Measurements from ENCODE around the gene LRRFIP1. TPM values are rescaled to one million over a fixed set of nuclear protein-coding genes. Genes with fewer than 3 reads are reported as not detected.

Gene LRRFIP1
- total and polyA plus RNA-seq, 2 donors (not counting 3 experiments of a cell fraction or from before 2014, with no cell fraction given), result 39.2 to 179 TPM

- Histone ChIP-seq H3K27me3 (ENCODE audit: control insufficient read depth in 2 of 2, insufficient read depth in 2 of 2, low read length in 2 of 2) (no peaks in the 10 kb centered on the region), H3K27ac (ENCODE audit: insufficient read depth, low read depth, low read length) (no peak overlapping the region), H3K79me2 (ENCODE audit: control insufficient read depth, insufficient read depth, low read length) (no peaks in the 10 kb centered on the region), H3K4me1 (ENCODE audit: control insufficient read depth, extremely low read depth, insufficient read depth, low read length) (no peaks in the 10 kb centered on the region), H3K9me1 (replicated peaks; ENCODE audit: control insufficient read depth, extremely low read depth, insufficient read depth, low read length) (no peaks in the 10 kb centered on the region), H4K20me1 (replicated peaks; ENCODE audit: control insufficient read depth, extremely low read depth, insufficient read depth, low read length) (no peaks in the 10 kb centered on the region), H3K4me2 (ENCODE audit: insufficient read depth, low read length) (no peak overlapping the region), H3K9ac (replicated peaks; ENCODE audit: extremely low read depth, insufficient read depth, low read length) (no peak overlapping the region), H3K9me3 (replicated peaks; ENCODE audit: control insufficient read depth, insufficient read depth, low read length) (no peaks in the 10 kb centered on the region), H3K4me3 (replicated peaks in 1 of 3; ENCODE audit: insufficient read depth in 1 of 3, low read depth in 1 of 3, low read length in 3 of 3) (no peak overlapping the region), H3K36me3 (ENCODE audit: control insufficient read depth in 2 of 2, extremely low read depth in 1 of 2, insufficient read depth in 2 of 2, low read length in 2 of 2) (peaks cover 0 to 4% of the 10 kb centered on the region in 2 experiments), H2AFZ (ENCODE audit: low read depth, low read length) (no peak overlapping the region)
- dilution Hi-C loops (cut with MboI; ENCODE audit: extremely low pct_ligation_motif_present, low sequenced_read_pairs), result no loop called here
- DNase-seq (ENCODE audit: low read depth, low spot score), result no peak
- ChIA-PET POLR2A (no interaction called here), CTCF (interaction anchor here (1.2 kb wide), 1 partner anchor 16 kb away, joined by 3 read pairs; no protein-coding TSS in a partner anchor)
- FAIRE-seq, result no peak
- intact Hi-C loops (cut with micrococcal nuclease), result no loop called here
- TF ChIP-seq CTCF (IDR thresholded peaks at IDR 0.05; ENCODE audit: extremely low read depth in 1 of 2, insufficient read depth in 1 of 2, low read depth in 1 of 2, low read length in 2 of 2), result no peak
- TF ChIP-seq POLR2A (IDR thresholded peaks at IDR 0.05; ENCODE audit: low read depth, low read length), result no peak
- BruUV-seq (replicated peaks), result no TSS peak
Measured at GRCh38 chr2:237642038-237642734, 14.8 kb downstream of the LRRFIP1 start.

- ChIA-PET POLR2A (no interaction called here), CTCF (interaction anchor here (1.2 kb wide), 1 partner anchor 15 kb away, joined by 3 read pairs; no protein-coding TSS in a partner anchor)
- DNase-seq (ENCODE audit: low read depth, low spot score) (no peak), FAIRE-seq (no peak)
- intact Hi-C loops (cut with micrococcal nuclease), result no loop called here
- Histone ChIP-seq H3K9me1 (replicated peaks; ENCODE audit: control insufficient read depth, extremely low read depth, insufficient read depth, low read length) (no peaks in the 10 kb centered on the region), H3K79me2 (ENCODE audit: control insufficient read depth, insufficient read depth, low read length) (no peaks in the 10 kb centered on the region), H3K4me3 (replicated peaks in 1 of 3; ENCODE audit: insufficient read depth in 1 of 3, low read depth in 1 of 3, low read length in 3 of 3) (no peak overlapping the region), H4K20me1 (replicated peaks; ENCODE audit: control insufficient read depth, extremely low read depth, insufficient read depth, low read length) (no peaks in the 10 kb centered on the region), H3K27me3 (ENCODE audit: control insufficient read depth in 2 of 2, insufficient read depth in 2 of 2, low read length in 2 of 2) (no peaks in the 10 kb centered on the region), H3K4me1 (ENCODE audit: control insufficient read depth, extremely low read depth, insufficient read depth, low read length) (no peaks in the 10 kb centered on the region), H3K36me3 (ENCODE audit: control insufficient read depth in 2 of 2, extremely low read depth in 1 of 2, insufficient read depth in 2 of 2, low read length in 2 of 2) (peaks cover 0 to 4% of the 10 kb centered on the region in 2 experiments), H3K9ac (replicated peaks; ENCODE audit: extremely low read depth, insufficient read depth, low read length) (no peak overlapping the region), H3K27ac (ENCODE audit: insufficient read depth, low read depth, low read length) (no peak overlapping the region), H3K9me3 (replicated peaks; ENCODE audit: control insufficient read depth, insufficient read depth, low read length) (no peaks in the 10 kb centered on the region), H2AFZ (ENCODE audit: low read depth, low read length) (no peak overlapping the region), H3K4me2 (ENCODE audit: insufficient read depth, low read length) (no peak overlapping the region)
- TF ChIP-seq MYC (IDR thresholded peaks at IDR 0.05; ENCODE audit: low read depth, low read length) (no peak), GATA2 (IDR thresholded peaks at IDR 0.05; ENCODE audit: insufficient read depth, insufficient read length, low read depth, low read length) (no peak), FOS (IDR thresholded peaks at IDR 0.05; ENCODE audit: borderline replicate concordance, insufficient read depth, low read length) (no peak), MAX (IDR thresholded peaks at IDR 0.05; ENCODE audit: insufficient read depth, insufficient read length) (no peak), JUN (IDR thresholded peaks at IDR 0.05; ENCODE audit: borderline replicate concordance, insufficient read depth, insufficient read length, low read depth) (no peak), POLR2AphosphoS5 (IDR thresholded peaks at IDR 0.05; ENCODE audit: insufficient read depth, low read depth, low read length) (no peak), EZH2 (IDR thresholded peaks at IDR 0.05; ENCODE audit: borderline replicate concordance, low read depth, low read length, severe bottlenecking) (no peak), POLR2A (IDR thresholded peaks at IDR 0.05; ENCODE audit: low read depth, low read length) (no peak)
- no TSS peak for BruUV-seq (replicated peaks)
- dilution Hi-C loops (cut with MboI; ENCODE audit: extremely low pct_ligation_motif_present, low sequenced_read_pairs), result no loop called here
Measured at GRCh38 chr2:237643066-237643465, 15.7 kb downstream of the LRRFIP1 start.

Measured in endothelial cell of umbilical vein (primary cell).